Vagina (tissue), 2 donors: ENCODE measurements around the gene GALC. TPM values are rescaled to one million over a fixed set of nuclear protein-coding genes. Genes with fewer than 3 reads are reported as not detected.
A peak's percentile ranks its signal among the peaks of the same experiment; 100 is the strongest.

Source experiments
- DNase-seq, 2 donors: peaks; one replicate each; pipeline ENCODE4 v3.0.0-alpha.2; 2017; ENCODE audit errors: extremely low spot score in 2 of 2
- H3K27ac ChIP-seq: fragments of 200-600 bp; sonication (generic); one replicate; pipeline ENCODE4 v1.5.1; 2019
- H3K27me3 ChIP-seq: fragments of 200-600 bp; sonication (generic); one replicate; pipeline ENCODE4 v1.5.1; 2019
- H3K36me3 ChIP-seq, 2 donors: fragments of 200-600 bp; sonication (generic); one replicate each; pipeline ENCODE4 v1.5.1; 2017 to 2019
- H3K4me1 ChIP-seq: fragments of 200-600 bp; sonication (generic); one replicate; pipeline ENCODE4 v1.5.1; 2019
- H3K4me3 ChIP-seq, 2 donors: fragments of 200-600 bp; sonication (generic); 1 replicate in 1 of 2; 2 replicates in 1 of 2; pipeline ENCODE4 v1.5.1; 2016 to 2019
- H3K9me3 ChIP-seq: fragments of 200-600 bp; sonication (generic); one replicate; pipeline ENCODE4 v1.5.1; 2019
- CTCF ChIP-seq, 3 experiments: fragments of 450-650 bp in 2 of 3; fragments of 200-600 bp in 1 of 3; sonication (generic) in 1 of 3; IDR thresholded peaks; one replicate each; pipeline ENCODE4 v1.5.1; 2017 to 2019; ENCODE audit warnings: antibody characterized with exemption in 3 of 3, mild to moderate bottlenecking in 2 of 3, moderate library complexity in 2 of 3
- POLR2A ChIP-seq, 2 donors: fragments of 450-650 bp; IDR thresholded peaks; one replicate each; pipeline ENCODE4 v1.6.1; 2017; ENCODE audit warnings: antibody characterized with exemption in 2 of 2, mild to moderate bottlenecking in 2 of 2, moderate library complexity in 2 of 2
- POLR2AphosphoS5 ChIP-seq, 2 donors: sonication (generic); formaldehyde crosslinking; IDR thresholded peaks; one replicate each; pipeline ENCODE4 v1.9.0; 2017; ENCODE audit warnings: antibody characterized with exemption in 2 of 2, mild to moderate bottlenecking in 2 of 2, low read depth in 1 of 2; ENCODE audit not compliant: insufficient read depth in 1 of 2
- intact Hi-C: fragments of 100-400 bp; cut with DNase I; formaldehyde crosslinking; loops from one replicate; pipeline ENCODE4 v1.15.1; 2023
- total RNA-seq: library from RNA; depleted of rRNA; stranded (reverse); fragments of >200 nt; gene quantifications from one replicate; pipeline ENCODE4 v1.2.3, GENCODE V29; 2016

The GALC gene
- total RNA-seq, 1 donor from 2014 or later: 18.7 TPM

DNA sequence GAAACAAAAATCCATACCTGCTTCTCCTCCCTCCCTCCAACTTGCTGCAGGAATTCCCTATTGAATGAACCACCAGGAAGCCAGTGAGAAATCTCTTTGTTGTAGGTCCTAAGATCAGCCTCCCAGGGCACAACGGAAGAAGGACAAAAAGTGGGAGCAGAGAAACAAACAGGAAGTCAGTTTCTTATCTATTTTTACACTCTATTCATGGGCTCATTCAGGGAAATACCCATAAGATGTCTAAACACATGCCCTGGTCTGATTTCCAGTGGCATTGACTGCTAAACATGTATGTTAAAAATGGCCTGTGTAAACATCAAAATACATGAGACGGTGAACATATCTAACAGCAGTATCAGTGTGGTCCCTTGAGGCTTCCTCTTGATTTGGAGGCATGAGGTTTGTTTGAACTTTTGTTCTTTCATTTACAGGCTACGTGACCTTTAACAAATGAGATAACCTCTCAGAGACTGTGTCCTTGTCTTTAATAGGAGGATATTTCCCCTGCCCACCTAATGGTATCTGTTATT lies 30.7 kb upstream of the GALC start:
- Histone ChIP-seq H3K4me1 (no peaks in the 10 kb centered on the region), H3K27ac (no peak overlapping the region), H3K27me3 (no peaks in the 10 kb centered on the region), H3K9me3 (no peaks in the 10 kb centered on the region), H3K36me3 (no peaks in the 10 kb centered on the region), H3K4me3 (no peak overlapping the region)
- intact Hi-C loops: no loop called here
- TF ChIP-seq POLR2AphosphoS5 (IDR thresholded peaks at IDR 0.05; ENCODE audit: insufficient read depth in 1 of 2, low read depth in 1 of 2): no peak
- no peak for TF ChIP-seq POLR2A (IDR thresholded peaks at IDR 0.05)
- no peak for TF ChIP-seq CTCF (IDR thresholded peaks at IDR 0.05)
- no peak for DNase-seq

- DNase-seq: no peak
- H3K36me3 ChIP-seq: no peaks in the 10 kb centered on the region
- intact Hi-C loops: no loop called here
- no peak for TF ChIP-seq CTCF (IDR thresholded peaks at IDR 0.05)
- H3K4me1 ChIP-seq: no peaks in the 10 kb centered on the region
- H3K4me3 ChIP-seq: no peak overlapping the region
- no peak overlapping the region for H3K27ac ChIP-seq
- no peaks in the 10 kb centered on the region for H3K9me3 ChIP-seq
- no peaks in the 10 kb centered on the region for H3K27me3 ChIP-seq
These were observed 24.6 kb upstream of the GALC start for GRCh38 chr14:88017535-88017934.

GRCh38 chr14:88016768-88017167 lies 23.8 kb upstream of the GALC start:
- no peak for DNase-seq
- Histone ChIP-seq H3K9me3 (no peaks in the 10 kb centered on the region), H3K36me3 (no peaks in the 10 kb centered on the region), H3K4me1 (no peaks in the 10 kb centered on the region), H3K27me3 (no peaks in the 10 kb centered on the region), H3K27ac (no peak overlapping the region), H3K4me3 (no peak overlapping the region)
- intact Hi-C loops: no loop called here
- no peak for TF ChIP-seq CTCF (IDR thresholded peaks at IDR 0.05)
- no peak for TF ChIP-seq POLR2A (IDR thresholded peaks at IDR 0.05)
- no peak for TF ChIP-seq POLR2AphosphoS5 (IDR thresholded peaks at IDR 0.05; ENCODE audit: insufficient read depth in 1 of 2, low read depth in 1 of 2)

DNA sequence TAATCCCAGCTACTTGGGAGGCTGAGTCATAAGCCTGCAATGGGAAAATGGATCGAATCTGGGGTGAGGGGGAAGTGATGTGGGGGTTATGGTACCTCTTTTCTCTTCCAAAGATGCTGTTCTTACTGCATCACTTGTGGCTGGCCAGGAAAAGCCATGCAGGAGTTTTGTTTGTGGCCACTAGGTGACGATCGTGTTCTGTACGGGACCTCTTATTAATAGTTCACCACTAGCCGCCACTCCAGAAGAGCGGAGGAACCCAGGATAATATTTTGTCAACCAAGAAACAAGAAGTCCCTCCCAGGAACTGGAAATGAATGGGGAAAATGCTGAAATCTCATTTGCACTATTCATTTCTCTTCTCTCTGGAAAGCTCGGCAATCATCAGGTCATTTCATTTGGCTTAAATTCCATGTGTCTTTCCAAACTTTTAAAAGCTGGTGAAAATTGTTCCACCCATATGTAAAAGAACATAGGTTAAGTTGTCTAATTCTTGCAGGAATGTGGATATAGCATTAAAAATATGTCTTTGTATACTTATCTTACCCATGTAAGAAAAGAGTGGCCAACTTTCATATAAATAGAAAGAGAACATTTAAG lies 20.9 kb upstream of the GALC start:
- no peak for TF ChIP-seq POLR2A (IDR thresholded peaks at IDR 0.05)
- peak; percentile 26 to 58 (median 57) for TF ChIP-seq CTCF (IDR thresholded peaks at IDR 0.05)
- no peak for TF ChIP-seq POLR2AphosphoS5 (IDR thresholded peaks at IDR 0.05; ENCODE audit: insufficient read depth in 1 of 2, low read depth in 1 of 2)
- Histone ChIP-seq H3K27ac (no peak overlapping the region), H3K4me3 (no peak overlapping the region), H3K36me3 (no peaks in the 10 kb centered on the region), H3K4me1 (no peaks in the 10 kb centered on the region), H3K9me3 (no peaks in the 10 kb centered on the region), H3K27me3 (no peaks in the 10 kb centered on the region)
- intact Hi-C loops: no loop called here
- DNase-seq: no peak

- Histone ChIP-seq H3K27ac (no peak overlapping the region), H3K4me1 (no peaks in the 10 kb centered on the region), H3K36me3 (no peaks in the 10 kb centered on the region), H3K4me3 (no peak overlapping the region), H3K27me3 (no peaks in the 10 kb centered on the region), H3K9me3 (no peaks in the 10 kb centered on the region)
- intact Hi-C loops: no loop called here
- DNase-seq: no peak
- no peak for TF ChIP-seq POLR2A (IDR thresholded peaks at IDR 0.05)
- TF ChIP-seq POLR2AphosphoS5 (IDR thresholded peaks at IDR 0.05; ENCODE audit: insufficient read depth in 1 of 2, low read depth in 1 of 2): no peak
- no peak for TF ChIP-seq CTCF (IDR thresholded peaks at IDR 0.05)
These were observed 19.5 kb upstream of the GALC start for GRCh38 chr14:88012495-88012894.
